Activated T-cell treated with anti-CD3 and anti-CD28 coated beads for 1 hour (primary cell): ENCODE results near the gene RNF212B.
"Not testable (repeated sequence)": the region's sequence is repeated elsewhere in the genome, so short reads cannot be mapped to it uniquely, and the experiment has no call there.

ENCODE experiments used
- DNase-seq: peaks from one replicate; pipeline ENCODE4 v3.0.0-alpha.2; 2020; ENCODE audit warnings: low read depth

RNF212B gene

DNA sequence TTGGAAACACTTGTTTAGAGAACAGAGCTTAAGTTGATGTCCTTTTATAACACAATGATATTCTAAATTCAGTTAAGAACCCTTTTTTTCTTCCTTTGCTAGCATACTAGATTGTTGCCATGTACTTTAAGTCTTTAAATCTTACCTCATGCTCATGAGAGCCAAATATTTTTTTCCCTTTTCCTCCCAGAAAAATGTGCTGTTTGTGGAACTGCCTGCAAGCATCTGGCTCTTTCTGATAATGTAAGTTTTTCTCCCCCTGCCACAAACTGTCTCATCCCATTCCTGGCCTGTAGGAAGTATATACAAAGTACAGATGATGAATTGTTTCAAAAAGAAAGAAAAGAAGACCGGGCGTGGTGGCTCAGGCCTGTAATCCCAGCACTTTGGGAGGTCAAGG is 5.3 kb downstream of the RNF212B start:
- no peak for DNase-seq

DNA sequence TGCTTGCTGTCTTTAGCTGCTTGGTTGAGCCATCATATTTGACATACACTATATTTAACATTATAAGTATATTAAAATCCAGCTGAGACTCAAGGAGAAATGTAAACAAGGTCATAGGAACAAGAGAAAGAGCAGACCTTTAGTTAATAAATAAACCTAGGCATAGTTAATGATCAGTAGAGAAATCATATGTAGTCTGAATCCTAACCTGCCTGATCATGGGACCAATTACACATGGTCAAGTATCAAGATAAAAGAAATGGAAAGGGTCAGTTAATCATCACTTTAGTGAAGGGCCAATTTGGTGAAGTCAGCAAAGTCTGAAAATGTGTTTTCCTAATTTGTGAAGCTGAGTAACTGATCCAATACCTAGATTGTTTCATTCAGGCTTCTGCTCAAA is 7.5 kb downstream of the RNF212B start:
- DNase-seq, result no peak

- DNase-seq, result no peak
Measured at GRCh38 chr14:23248601-23249000, 10.9 kb downstream of the RNF212B start.

DNA sequence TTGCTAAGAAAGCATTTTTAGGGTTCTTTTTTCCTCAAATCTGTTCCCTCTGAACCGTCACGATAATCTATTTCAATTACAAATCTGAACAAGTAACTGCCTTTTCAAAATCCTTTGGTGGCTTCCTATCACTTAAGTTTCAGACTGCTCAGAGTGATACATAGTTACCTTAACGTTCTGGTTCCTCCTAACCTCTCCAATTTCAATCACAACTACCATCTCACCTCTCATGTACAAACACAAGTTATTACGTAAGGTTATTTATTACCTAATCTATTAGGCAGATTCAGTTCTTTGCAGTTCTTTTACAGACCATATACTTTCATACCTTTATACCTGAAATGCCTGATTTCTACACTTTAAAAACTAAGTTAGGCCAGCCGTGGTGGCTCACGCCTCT is 12.1 kb downstream of the RNF212B start:
- DNase-seq, result no peak

GRCh38 chr14:23252006-23252405 is 14.3 kb downstream of the RNF212B start:
- DNase-seq, result no peak

DNA sequence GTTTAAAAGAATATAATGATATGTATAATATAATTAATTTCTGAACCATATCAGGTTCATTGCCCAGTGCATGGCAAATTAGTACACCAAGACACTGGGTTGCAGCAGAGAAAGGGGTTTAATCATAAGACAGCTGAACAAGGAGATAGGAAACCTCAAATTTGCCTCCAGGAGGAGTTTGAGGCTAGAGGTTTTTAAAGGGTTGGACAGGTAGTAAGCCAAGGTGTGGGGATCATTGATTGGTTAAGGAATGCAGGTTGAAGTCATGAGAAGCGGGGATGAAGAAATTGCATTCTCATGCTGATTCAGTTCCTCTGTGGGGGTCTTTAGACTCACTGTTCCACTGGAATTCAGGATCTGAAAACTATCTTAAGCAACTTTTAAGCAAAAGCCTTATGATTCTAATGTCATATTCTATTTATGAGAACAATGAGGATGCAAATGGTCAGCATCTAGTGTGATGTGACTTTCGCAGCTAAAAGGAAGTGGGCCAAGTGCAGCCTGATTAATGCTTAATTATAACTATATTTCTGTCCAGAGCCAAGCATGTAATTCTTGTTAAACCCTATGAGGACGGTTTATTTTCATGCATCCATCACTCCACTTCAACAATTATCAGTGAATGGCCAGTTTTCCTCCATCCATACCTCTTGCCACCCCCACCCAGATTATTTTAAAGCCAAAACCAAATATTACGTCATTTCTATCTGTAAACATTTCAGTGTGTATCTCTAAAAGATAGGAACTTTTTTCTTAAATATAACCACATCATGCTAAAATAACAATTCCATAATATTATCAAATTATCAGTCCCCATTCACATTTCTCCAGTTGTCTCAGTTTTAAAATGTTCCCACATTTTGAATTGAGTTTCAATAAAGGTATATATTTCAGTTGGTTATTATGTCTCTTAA is 14.9 kb downstream of the RNF212B start:
- DNase-seq, result no peak

- no peak for DNase-seq
Measured at GRCh38 chr14:23258256-23258655, 20.5 kb downstream of the RNF212B start.

DNA sequence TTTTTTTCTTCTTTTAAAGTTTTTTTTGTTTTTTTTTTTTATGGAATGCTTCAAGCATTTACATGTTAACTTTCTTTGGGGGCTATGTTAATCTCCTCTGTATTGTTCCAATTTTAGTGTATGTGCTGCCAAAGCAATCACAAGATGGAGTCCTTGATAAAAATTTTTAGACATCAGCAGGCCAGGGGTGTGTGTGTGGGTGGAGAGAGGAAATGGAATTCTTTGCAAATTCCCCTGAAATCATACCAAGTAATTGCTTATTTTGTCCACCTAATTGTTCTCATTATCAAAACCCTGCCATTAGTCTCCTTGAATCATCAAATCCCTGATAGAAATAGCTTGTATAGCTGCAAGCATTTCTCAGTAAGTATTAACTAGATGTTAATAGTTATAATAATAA is 21.7 kb downstream of the RNF212B start:
- no peak for DNase-seq

GRCh38 chr14:23260849-23261248 is 23.1 kb downstream of the RNF212B start:
- DNase-seq, result not testable (repeated sequence)

GRCh38 chr14:23269193-23269592 is 31.5 kb downstream of the RNF212B start:
- no peak for DNase-seq

DNA sequence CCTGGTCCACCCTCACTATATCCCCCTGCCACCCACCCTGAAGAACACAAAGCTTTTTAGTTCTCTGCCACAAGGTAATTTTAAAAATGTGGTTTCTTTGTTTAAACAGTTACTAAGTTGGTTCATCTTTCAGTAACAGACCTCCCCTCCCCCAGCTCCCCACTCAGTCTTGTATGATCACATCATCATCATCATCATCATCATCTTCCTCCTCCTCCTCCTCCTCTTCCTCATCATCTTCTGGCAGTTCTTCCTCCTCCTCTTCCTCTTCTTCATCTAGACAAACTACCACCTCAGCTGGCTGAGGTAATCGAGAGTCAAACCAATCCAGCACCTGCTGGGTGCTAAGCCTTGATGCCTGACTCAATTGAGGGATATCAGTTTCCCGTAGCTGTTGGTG is 37.7 kb downstream of the RNF212B start:
- DNase-seq, result no peak

- DNase-seq, result no peak
Measured at GRCh38 chr14:23277189-23277588, 39.5 kb downstream of the RNF212B start.

DNA sequence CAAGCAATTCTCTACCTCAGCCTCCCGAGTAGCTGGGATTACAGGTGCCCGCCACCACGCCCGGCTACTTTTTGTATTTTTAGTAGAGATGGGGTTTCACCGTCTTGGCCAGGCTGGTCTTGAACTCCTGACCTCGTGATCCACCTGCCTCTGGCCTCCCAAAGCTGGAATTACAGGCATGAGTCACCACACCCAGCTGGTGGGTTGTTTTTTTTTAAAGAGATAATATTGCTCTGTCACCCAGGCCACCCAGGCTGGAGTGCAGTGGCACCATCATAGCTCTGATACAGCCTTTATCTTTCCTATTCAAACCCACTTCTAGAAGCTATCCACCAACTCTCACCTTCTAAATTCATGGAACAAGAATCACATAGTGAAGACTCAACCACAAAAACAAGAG is 40.2 kb downstream of the RNF212B start:
- DNase-seq, result not testable (repeated sequence)

DNA sequence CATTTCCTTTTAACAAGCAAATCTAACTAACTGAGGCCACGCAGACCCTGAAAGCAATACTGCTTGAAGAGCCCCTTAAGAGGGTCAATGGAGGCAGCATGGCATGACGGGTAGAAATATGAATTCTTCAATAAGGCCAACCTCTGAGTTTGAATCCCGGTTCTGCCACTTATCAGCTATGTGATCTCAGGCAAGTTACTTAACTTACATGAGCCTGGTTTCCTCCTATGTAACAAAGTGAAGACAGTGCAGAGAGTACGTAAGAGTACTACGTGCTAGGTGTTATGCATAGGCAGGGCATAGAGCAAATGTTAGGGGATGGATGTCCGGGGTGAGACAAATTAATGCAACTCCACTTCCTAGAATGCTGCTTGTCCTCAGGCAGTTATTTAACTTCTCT is 43.5 kb downstream of the RNF212B start:
- no peak for DNase-seq

- DNase-seq, result no peak
Measured at GRCh38 chr14:23284654-23285529, 47.2 kb downstream of the RNF212B start.

DNA sequence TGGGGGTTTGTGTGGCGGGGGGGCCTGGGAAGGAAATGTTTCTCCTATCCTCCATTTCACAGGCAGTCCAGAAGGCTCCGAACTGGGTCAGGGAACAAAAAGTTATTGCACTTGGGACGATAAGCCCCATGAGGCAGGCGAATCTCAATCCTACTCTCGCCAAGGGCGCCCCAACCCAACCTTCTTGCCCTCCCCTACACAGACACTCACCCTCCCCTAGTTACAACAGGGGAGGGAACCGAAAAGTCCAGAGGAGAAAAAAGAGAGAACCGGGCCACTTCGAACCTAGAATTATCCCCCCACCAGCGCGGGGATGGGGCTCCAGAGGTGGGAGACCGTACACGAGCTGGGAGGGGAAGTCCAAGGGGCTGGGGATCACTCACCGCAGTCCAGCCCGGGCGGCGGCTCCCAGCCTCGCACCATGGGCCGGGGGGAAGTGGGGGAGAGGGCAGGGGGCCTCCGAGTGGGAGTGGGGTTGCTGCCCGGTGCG is 47.8 kb downstream of the RNF212B start:
- DNase-seq, result no peak

DNA sequence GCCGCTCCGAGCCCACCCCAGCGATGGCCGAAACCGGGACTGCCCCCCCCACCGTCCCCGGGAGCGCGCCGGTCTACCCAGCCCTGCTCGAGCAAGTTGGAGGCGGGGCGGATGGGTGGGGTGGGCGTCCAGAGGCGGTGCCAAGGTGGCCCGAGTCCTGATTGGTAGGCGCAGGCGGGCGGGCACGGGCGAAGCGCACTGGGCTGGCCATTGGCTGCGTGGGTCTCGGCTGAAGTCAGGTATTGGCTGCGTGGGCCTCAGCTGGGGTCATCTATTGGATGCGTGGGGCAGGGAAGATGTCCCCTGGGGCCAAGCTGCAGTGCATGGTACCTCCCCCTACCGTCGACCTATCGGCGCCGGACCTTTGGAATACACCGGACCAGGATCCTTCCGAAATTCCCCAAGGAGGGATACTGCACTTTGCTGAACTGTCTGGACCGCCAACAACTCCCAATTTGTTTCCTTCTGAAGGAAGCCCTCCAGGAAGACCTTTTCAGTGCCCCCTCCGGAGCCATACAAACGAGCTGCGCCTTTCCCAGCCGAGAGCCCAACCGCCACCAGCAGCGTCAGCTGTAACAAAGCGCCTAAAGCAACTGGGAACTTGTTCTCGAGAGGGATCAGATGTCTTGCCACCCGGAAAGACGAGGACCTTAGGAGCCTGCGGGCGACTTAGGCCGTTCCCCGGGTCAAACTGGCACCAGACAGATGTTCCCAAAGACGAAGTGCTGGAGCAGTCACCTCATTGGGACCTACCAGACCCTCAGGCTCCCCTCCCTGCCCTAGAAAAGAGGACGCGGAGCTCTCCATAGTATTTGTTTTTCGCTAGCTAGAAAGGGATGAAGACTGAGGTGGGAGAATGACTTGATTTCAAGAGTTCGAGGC is 48.5 kb downstream of the RNF212B start, which contains the start of gene HOMEZ:
Gene HOMEZ, minus strand, starts transcription at position 113 of the 882 bp plus-strand sequence. CDS start 180 bp downstream, outside the sequence.
- DNase-seq, result peak; percentile 97

DNA sequence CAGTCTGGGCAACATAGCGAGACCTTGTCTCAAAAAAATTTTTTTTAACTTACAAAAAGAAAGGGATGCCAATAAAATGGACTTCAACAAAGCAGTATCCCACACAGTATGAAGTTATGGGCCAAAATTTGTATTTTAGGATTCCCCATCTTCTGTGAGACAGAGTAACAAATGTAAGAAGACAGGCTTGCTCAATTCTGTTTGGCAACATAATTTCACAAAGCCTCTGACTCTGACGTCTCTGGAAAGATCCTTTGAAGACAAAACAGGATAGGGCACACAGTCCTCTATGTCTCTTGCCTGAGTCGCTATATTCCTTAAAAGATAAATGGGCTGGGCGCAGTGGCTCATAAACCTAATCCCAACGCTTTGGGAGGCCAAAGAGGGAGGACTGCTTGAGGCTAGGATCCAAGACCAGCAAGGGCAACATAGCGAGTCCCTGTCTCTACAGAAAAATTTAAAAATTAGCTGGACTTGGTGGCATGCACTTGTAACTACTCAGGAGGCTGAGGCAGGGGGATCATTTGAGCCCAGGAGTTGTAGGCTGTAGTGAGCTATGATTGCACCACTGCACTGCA is 49.3 kb downstream of the RNF212B start:
- no peak for DNase-seq

GRCh38 chr14:23294734-23295561 is 57.2 kb downstream of the RNF212B start:
- peak; percentile 40 for DNase-seq

GRCh38 chr14:23296012-23296777 is 58.5 kb downstream of the RNF212B start:
- no peak for DNase-seq
